GM12878 (cell line): ENCODE measurements around the gene IQGAP2. TPM values are rescaled to one million over a fixed set of nuclear protein-coding genes. Genes with fewer than 3 reads are reported as not detected.

Source experiments
- ATF3 ChIP-seq: IDR thresholded peaks from 2 replicates; pipeline ENCODE4 v1.6.1; 2011; ENCODE audit warnings: low read depth, mild to moderate bottlenecking, low read length, moderate library complexity, borderline replicate concordance; ENCODE audit errors: extremely low read depth
- HDGF ChIP-seq: fragments of 450-650 bp; IDR thresholded peaks from 2 replicates; pipeline ENCODE4 v1.6.1; 2016; ENCODE audit warnings: antibody characterized with exemption
- MEF2B ChIP-seq: fragments of 450-650 bp; IDR thresholded peaks from 2 replicates; pipeline ENCODE4 v1.6.1; 2018; ENCODE audit warnings: mild to moderate bottlenecking, moderate library complexity; ENCODE audit not compliant: partially characterized antibody, poor library complexity, severe bottlenecking
- MXI1 ChIP-seq: fragments of 150-350 bp; IDR thresholded peaks from 2 replicates; pipeline ENCODE4 v1.6.1; 2011; ENCODE audit warnings: low read depth, mild to moderate bottlenecking, inconsistent platforms, low read length, improper control_type of control experiment
- NFYB ChIP-seq: IDR thresholded peaks from 2 replicates; pipeline ENCODE4 v1.6.1; 2011; ENCODE audit warnings: low read depth, mild to moderate bottlenecking, low read length, improper control_type of control experiment, moderate library complexity; ENCODE audit not compliant: insufficient read depth
- NR2C2 ChIP-seq: IDR thresholded peaks from 2 replicates; pipeline ENCODE4 v1.6.1; 2011; ENCODE audit warnings: borderline replicate concordance, low read depth; ENCODE audit not compliant: control insufficient read depth, insufficient read length
- POLR2AphosphoS5 ChIP-seq: IDR thresholded peaks from 2 replicates; pipeline ENCODE4 v1.6.1; 2011; ENCODE audit warnings: mild to moderate bottlenecking, low read length, inconsistent platforms
- RAD21 ChIP-seq: IDR thresholded peaks from 2 replicates; pipeline ENCODE4 v1.6.1; 2011; ENCODE audit warnings: mild to moderate bottlenecking, low read depth, low read length, moderate library complexity; ENCODE audit not compliant: insufficient read depth
- RB1 ChIP-seq: fragments of 450-650 bp; formaldehyde crosslinking; IDR thresholded peaks from 2 replicates; pipeline ENCODE4 v1.6.1; 2017; ENCODE audit warnings: mild to moderate bottlenecking, borderline replicate concordance
- RUNX3 ChIP-seq: IDR thresholded peaks from 2 replicates; pipeline ENCODE4 v1.6.1; 2012; ENCODE audit warnings: low read length, inconsistent platforms
- SREBF1 ChIP-seq: IDR thresholded peaks from 2 replicates; pipeline ENCODE4 v1.6.1; 2012; ENCODE audit warnings: mild to moderate bottlenecking, low read length
- TCF3 ChIP-seq: IDR thresholded peaks from 2 replicates; pipeline ENCODE4 v1.6.1; 2012; ENCODE audit warnings: low read depth, mild to moderate bottlenecking, low read length, borderline replicate concordance; ENCODE audit not compliant: insufficient read depth
- YBX1 ChIP-seq: fragments of 450-650 bp; IDR thresholded peaks from 2 replicates; pipeline ENCODE4 v1.6.1; 2016; ENCODE audit warnings: antibody characterized with exemption
- YY1 ChIP-seq: IDR thresholded peaks from 2 replicates; pipeline ENCODE4 v1.6.1; 2011; ENCODE audit warnings: low read depth, mild to moderate bottlenecking, low read length
- ZNF207 ChIP-seq: fragments of 450-650 bp; IDR thresholded peaks from 2 replicates; pipeline ENCODE4 v1.6.1; 2014; ENCODE audit warnings: antibody characterized with exemption, mild to moderate bottlenecking, borderline replicate concordance
- polyA plus RNA-seq, 11 experiments: library from polyadenylated mRNA; depleted of rRNA in 4 of 11; unstranded in 6 of 11; stranded (reverse) in 5 of 11; fragments of >200 nt; fragmentation: Nextera tagmentation in 4 of 11; fragmentation: Illumina TruSeq in 1 of 11; extraction: Ambion mirVana in 4 of 11; extraction: Trizol in 1 of 11; gene quantifications; 1 replicate in 1 of 11; 2 replicates in 10 of 11; pipeline versions ENCODE4 v1.2.1 to v1.2.3, GENCODE V29; 2011 to 2016; ENCODE audit warnings: inconsistent platforms in 2 of 11, missing spikeins in 2 of 11, low read depth in 1 of 11
- total RNA-seq, 4 experiments: library from RNA; depleted of rRNA in 3 of 4; stranded (reverse); fragments of >200 nt in 3 of 4; fragmentation: Illumina TruSeq in 1 of 4; extraction: Trizol in 1 of 4; gene quantifications; 2 replicates each; pipeline versions ENCODE4 v1.2.1 to v1.2.3, GENCODE V29; 2013 to 2021
- TF ChIP-seq, protein P1 (sequence below): fragments of 450-650 bp; IDR thresholded peaks from 2 replicates; pipeline ENCODE4 v1.6.1; 2017; ENCODE audit warnings: mild to moderate bottlenecking, moderate library complexity
- TF ChIP-seq, protein P2 (sequence below): fragments of 450-650 bp; IDR thresholded peaks from 2 replicates; pipeline ENCODE4 v1.6.1; 2014; ENCODE audit warnings: mild to moderate bottlenecking
- TF ChIP-seq, protein P3 (sequence below): IDR thresholded peaks from 2 replicates; pipeline ENCODE4 v1.6.1; 2012; ENCODE audit warnings: low read depth, low read length, improper control_type of control experiment
- TF ChIP-seq, protein P4 (sequence below): IDR thresholded peaks from 2 replicates; pipeline ENCODE4 v1.6.1; 2012; ENCODE audit warnings: low read length, inconsistent platforms

The IQGAP2 gene
- total and polyA plus RNA-seq, 10 of the 15 experiments (the other 5 are each of a cell fraction or from before 2014, with no cell fraction given) = 14.5 to 41.4 (median 21.8) TPM

GRCh38 chr5:76542887-76543690 is 140.0 kb downstream of the IQGAP2 start (continued):
- TF ChIP-seq, protein P1, sequence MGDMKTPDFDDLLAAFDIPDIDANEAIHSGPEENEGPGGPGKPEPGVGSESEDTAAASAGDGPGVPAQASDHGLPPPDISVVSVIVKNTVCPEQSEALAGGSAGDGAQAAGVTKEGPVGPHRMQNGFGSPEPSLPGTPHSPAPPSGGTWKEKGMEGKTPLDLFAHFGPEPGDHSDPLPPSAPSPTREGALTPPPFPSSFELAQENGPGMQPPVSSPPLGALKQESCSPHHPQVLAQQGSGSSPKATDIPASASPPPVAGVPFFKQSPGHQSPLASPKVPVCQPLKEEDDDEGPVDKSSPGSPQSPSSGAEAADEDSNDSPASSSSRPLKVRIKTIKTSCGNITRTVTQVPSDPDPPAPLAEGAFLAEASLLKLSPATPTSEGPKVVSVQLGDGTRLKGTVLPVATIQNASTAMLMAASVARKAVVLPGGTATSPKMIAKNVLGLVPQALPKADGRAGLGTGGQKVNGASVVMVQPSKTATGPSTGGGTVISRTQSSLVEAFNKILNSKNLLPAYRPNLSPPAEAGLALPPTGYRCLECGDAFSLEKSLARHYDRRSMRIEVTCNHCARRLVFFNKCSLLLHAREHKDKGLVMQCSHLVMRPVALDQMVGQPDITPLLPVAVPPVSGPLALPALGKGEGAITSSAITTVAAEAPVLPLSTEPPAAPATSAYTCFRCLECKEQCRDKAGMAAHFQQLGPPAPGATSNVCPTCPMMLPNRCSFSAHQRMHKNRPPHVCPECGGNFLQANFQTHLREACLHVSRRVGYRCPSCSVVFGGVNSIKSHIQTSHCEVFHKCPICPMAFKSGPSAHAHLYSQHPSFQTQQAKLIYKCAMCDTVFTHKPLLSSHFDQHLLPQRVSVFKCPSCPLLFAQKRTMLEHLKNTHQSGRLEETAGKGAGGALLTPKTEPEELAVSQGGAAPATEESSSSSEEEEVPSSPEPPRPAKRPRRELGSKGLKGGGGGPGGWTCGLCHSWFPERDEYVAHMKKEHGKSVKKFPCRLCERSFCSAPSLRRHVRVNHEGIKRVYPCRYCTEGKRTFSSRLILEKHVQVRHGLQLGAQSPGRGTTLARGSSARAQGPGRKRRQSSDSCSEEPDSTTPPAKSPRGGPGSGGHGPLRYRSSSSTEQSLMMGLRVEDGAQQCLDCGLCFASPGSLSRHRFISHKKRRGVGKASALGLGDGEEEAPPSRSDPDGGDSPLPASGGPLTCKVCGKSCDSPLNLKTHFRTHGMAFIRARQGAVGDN = no peak
- TF ChIP-seq YY1 = 0 out of 2 replicates have a peak, but pooled peaks have one; percentile 10
- TF ChIP-seq TCF3 = no peak
- TF ChIP-seq NR2C2 = no peak
- TF ChIP-seq, protein P2, sequence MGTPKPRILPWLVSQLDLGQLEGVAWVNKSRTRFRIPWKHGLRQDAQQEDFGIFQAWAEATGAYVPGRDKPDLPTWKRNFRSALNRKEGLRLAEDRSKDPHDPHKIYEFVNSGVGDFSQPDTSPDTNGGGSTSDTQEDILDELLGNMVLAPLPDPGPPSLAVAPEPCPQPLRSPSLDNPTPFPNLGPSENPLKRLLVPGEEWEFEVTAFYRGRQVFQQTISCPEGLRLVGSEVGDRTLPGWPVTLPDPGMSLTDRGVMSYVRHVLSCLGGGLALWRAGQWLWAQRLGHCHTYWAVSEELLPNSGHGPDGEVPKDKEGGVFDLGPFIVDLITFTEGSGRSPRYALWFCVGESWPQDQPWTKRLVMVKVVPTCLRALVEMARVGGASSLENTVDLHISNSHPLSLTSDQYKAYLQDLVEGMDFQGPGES = no peak
- TF ChIP-seq ATF3 = no peak
- TF ChIP-seq, protein P3, sequence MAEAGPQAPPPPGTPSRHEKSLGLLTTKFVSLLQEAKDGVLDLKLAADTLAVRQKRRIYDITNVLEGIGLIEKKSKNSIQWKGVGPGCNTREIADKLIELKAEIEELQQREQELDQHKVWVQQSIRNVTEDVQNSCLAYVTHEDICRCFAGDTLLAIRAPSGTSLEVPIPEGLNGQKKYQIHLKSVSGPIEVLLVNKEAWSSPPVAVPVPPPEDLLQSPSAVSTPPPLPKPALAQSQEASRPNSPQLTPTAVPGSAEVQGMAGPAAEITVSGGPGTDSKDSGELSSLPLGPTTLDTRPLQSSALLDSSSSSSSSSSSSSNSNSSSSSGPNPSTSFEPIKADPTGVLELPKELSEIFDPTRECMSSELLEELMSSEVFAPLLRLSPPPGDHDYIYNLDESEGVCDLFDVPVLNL = no peak
- TF ChIP-seq, protein P4, sequence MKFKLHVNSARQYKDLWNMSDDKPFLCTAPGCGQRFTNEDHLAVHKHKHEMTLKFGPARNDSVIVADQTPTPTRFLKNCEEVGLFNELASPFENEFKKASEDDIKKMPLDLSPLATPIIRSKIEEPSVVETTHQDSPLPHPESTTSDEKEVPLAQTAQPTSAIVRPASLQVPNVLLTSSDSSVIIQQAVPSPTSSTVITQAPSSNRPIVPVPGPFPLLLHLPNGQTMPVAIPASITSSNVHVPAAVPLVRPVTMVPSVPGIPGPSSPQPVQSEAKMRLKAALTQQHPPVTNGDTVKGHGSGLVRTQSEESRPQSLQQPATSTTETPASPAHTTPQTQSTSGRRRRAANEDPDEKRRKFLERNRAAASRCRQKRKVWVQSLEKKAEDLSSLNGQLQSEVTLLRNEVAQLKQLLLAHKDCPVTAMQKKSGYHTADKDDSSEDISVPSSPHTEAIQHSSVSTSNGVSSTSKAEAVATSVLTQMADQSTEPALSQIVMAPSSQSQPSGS = no peak
- TF ChIP-seq SREBF1 = no peak
- TF ChIP-seq RB1 = no peak
- TF ChIP-seq NFYB = no peak
- no peak for TF ChIP-seq POLR2AphosphoS5
- TF ChIP-seq RUNX3 = peak; percentile 83
- TF ChIP-seq HDGF = 0 out of 2 replicates have a peak, but pooled peaks have one; percentile 60
- TF ChIP-seq YBX1 = no peak
- no peak for TF ChIP-seq ZNF207
- TF ChIP-seq RAD21 = 0 out of 2 replicates have a peak, but pooled peaks have one; percentile 23
- TF ChIP-seq MXI1 = no peak
- TF ChIP-seq MEF2B = no peak
